Measurements from ENCODE around the gene EVA1A.
"Not testable (repeated sequence)": the region's sequence is repeated elsewhere in the genome, so short reads cannot be mapped to it uniquely, and the experiment has no call there.

EVA1A gene

DNA sequence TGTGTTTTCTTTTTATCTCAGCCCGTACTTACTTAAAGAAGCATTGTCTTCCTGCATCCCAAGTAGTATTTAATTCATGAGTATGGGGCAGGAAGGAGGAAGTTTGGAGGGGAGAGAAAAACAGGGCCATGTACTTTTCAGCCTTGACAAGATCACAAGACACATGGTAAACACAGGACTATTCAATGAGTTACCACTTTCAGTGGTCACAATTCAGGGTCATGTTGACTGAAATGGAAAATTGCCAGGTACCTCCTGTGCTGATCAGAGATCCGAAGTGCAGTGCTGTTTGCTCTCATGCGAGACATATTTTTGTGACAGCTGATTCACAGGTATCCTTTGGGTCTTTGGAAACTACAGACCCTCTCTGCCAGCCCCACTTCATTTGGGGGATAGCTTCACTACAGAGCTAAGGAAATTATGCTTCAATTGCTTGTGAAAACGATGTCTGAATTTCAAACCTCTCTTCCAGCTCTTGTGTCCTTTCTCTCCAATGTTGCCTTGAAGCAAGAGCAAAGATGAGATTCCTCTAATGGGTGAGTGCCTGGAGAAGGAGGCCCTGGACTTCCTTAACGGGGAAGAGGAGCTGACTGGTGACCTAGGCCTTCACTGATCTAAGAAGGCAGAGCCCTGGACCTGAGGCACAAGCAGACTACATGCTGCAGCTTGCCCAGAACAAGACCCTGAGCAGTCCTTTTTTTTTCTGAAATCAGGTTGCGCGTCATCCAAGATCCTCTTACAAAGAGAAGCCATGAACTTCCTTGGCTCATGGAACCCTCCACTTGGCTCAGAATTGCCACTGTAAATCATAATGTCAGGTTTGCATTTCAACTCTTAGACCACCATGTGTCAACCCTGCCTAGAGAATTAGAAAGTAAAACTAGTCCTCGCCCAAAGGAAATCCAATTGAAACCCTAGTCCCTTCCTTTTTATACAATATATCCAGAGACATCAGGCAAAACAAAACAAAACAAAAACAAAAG is 44.1 kb downstream of the EVA1A start:
- no peak for DNase-seq

DNA sequence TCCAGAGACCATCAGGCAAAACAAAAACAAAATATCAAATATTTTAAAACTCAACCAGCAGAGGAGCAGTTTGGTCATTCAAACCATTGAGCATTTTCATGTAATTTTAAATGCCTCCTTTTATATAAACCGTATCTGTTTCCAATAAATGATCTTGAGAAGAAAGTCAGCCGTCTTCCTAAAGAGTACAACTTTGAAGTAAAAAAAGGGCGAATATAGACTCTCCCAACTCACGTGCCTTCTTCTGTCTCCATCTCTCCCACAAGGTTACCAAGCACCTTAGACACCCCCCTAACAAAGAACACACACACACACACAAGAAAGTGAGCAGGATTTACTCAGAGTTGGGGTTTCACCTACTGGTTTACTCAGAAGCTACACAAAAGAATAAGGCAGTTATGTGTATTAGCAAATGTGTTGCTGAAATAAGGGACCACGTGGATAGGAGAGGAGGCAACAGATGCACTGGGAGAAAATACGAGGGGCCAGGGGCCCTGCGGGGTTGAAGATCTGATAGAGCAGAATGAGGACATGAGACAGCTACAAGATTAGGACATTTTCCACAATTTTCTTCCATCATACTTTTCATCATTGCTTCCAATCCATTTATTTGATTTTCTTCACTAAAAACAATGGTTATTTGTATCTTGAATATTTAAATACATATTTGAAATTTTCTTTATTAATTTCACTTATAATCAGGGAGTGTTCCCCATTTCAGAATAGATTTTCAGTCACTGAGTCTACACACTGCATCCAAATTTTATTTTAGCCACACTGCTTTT is 45.0 kb downstream of the EVA1A start:
- DNase-seq = no peak

GRCh38 chr2:75513616-75514170 is 47.0 kb downstream of the EVA1A start:
- no peak for DNase-seq

- no peak for DNase-seq
Observed at GRCh38 chr2:75512455-75513212, 48.1 kb downstream of the EVA1A start.

GRCh38 chr2:75506101-75506697 is 54.5 kb downstream of the EVA1A start:
- DNase-seq = no peak

DNA sequence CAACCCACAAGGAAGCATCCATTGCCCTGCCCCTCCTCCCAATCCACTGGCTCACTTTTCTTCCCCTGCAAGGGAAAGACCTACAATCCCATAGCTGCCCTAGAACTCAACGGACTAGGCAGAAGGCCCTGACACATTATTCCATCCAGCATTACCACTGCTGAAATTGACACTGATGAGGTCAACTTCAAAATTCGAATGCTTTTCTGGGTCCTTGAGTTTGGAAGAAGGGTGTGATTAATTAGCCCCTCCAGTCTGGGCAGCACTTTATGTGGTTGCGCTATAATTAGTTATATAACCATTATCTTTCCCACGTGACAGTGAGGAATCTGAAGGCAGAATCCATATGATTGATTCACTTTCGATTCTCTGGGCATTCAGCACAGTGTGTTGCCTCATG is 55.7 kb downstream of the EVA1A start:
- no peak for DNase-seq

- DNase-seq = no peak
Observed at GRCh38 chr2:75503048-75503607, 57.6 kb downstream of the EVA1A start.

DNA sequence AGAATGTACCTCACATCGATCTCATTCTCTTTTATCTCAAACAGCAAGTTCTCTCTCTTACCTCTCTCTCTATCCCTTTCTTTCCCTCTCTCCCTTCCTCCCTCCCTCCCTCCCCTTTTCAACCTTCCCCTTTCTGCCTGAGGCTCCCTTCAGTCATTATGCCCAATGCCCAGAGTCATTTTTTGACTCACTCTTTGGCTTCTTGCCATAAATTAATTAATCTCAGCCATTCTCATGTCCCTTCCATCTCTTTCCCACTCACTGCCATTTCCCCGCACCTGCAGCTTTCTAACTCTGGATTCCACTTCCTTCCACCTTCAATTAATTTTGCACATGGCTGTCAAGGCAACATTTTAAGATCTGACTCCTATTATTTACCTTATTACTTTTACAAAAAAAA is 60.1 kb downstream of the EVA1A start:
- no peak for DNase-seq

DNA sequence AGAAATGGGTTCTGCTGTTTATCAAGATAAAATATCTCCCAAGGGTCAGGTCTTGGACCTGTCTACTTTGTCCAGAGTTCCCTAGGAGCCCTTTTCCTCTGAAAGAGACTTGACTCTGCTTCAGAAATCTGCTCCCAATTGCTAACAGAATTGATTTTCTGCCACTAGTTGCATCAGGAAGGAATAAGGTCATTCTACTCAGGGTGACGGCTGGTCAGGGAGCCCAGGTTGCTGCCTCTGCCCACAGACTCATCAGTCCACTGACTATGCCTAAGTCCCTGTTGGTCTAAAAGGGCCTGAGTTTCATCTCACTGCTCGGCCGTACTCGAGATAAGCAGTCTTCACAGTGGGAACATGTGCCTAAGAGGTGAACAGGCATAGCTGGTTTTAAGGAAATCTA is 61.2 kb downstream of the EVA1A start:
- DNase-seq = no peak

GRCh38 chr2:75498907-75499306 is 61.8 kb downstream of the EVA1A start:
- no peak for DNase-seq

GRCh38 chr2:75497256-75497655 is 63.5 kb downstream of the EVA1A start:
- DNase-seq = no peak

GRCh38 chr2:75495862-75496261 is 64.9 kb downstream of the EVA1A start:
- no peak for DNase-seq

DNA sequence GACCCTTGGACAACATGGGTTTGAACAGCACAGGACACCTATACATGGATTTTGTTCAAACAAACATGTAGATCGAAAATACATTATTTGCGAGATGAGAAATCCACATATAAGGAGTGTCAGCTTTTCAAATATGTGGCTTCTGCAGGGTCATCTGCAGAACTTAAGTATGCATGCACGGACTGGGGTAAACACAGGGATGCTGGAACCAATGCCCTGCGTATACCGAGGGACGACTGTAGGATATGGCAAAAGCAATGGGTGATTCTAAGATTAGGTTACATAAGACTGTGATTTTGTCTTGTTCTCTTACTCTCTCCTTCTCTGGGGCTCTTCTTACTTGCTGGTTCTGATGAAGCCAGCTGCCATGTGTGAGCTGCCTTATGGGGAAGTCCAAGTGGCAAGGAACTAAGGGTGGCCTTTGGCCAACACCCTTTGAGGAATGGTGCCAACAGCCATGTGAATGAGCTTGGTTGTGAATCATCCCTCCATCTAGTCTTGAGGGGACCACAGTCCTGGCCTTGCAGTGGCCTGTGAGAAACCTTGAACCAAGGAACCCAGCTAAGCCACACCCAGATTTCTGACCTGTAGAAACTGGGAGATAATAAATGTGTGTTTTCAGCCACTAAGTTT is 66.5 kb downstream of the EVA1A start:
- DNase-seq = no peak

- DNase-seq = no peak
Observed at GRCh38 chr2:75493230-75493629, 67.5 kb downstream of the EVA1A start.

DNA sequence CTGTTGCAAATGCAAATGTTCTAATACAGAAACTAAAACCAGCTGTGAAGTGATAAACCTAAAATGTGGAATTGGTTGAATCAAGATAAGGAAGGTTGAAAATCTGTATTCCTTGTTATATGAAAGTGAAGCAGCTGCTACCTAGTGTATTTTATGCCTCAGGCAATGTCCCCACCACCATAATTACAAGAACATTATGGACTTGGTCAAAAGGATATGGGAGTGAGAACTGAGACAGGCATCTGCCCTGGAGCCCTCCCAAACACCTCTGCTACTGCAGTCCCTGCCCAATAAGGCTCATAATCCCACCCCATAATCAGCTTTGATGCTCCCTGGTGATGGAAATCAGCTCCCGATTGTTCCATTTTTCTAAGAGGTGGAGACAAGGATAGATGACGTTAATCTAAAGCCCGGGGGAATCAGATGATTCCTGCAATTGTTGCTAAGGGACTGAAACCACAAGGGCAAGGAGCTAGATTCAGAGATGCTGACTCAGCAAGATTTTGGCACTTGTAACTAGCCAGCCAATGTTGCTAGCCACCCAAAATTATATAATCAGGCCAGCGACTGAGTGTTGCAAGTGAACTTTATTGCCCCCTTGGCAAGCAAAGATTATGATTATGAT is 69.5 kb downstream of the EVA1A start:
- no peak for DNase-seq

GRCh38 chr2:75489721-75490120 is 71.0 kb downstream of the EVA1A start:
- no peak for DNase-seq

DNA sequence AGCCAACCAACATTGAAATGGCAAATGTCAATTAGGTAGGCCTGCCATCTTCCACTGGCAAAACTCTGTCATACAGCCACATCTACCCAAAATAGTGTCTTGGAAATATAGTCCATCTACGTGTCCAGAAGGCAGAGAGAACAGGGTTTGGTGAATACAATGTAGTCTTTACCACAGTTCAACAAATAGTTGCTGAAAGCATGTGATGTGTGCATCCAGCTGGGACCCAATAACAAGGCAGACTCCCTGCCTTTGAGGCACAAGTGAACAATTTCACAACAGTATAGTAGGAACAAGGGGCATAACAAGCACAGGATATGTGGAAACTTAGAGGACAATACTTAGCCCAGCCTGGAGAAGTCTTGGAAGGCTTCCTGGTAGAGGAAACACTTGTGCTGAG is 72.6 kb downstream of the EVA1A start:
- DNase-seq = no peak

DNA sequence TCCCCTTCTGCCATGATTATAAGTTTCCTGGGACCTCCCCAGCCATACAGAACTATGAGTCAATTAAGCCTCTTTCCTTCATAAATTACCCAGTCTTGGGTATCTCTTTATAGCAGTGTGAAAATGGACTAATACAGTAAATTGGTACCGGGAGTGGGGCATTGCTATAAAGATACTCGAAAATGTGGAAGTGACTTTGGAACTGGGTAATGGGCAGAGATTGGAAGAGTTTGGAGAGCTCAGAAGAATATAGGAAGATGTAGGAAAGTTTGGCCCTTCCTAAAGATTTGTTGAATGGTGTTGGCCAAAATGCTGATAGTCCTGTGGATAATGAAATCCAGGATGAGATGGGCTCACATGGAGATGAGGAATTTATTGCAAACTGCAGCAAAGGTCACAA is 74.0 kb downstream of the EVA1A start:
- not testable (repeated sequence) for DNase-seq

- no peak for DNase-seq
Observed at GRCh38 chr2:75484840-75485239, 75.9 kb downstream of the EVA1A start.

DNA sequence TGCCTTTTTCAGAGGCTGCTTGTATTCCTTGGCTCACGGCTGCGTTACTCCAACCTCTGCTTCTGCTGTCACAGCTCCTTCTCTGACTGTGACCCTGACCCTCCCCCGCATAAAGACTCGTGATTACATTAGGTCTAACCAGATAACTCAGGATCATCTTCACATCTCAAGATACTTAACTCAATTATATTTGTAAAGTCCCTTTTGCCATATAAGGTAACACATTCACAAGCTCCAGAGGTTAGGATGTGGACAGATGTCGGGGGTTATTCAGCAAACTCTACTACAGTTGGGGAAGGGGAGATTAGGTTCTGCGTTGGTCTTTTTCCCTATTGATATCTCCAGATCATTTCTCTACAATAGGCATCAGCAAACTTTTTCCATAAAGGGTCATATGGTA is 76.9 kb downstream of the EVA1A start:
- DNase-seq = no peak

DNA sequence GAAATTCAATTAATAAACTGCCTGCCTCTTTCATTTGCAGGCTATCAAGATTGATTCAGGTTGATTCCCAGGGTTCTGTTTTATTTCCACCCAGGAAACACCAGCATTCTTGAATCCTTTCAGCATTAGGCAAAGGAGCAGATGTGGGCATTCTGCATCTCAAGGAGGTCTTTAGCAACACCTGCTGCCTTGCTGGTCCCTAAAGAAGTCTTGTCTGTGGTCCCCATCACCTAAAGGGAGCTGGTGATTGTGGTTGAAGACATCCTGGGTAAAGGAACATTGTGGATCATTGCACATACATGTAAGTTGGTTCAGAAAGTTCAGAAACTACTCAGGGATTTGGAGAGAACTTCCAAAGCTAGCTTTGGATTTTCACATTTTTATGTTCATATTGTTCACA is 78.3 kb downstream of the EVA1A start:
- DNase-seq = no peak
